K562 (cell line): ENCODE measurements around the gene PDZK1IP1. TPM values are rescaled to one million over a fixed set of nuclear protein-coding genes. Genes with fewer than 3 reads are reported as not detected.
A peak's percentile ranks its signal among the peaks of the same experiment; 100 is the strongest.

Experiments
- ATAC-seq: fragments of 200-7000 bp; cut with Tn5 transposase; 3 replicates; pipeline ENCODE4 v1.9.1; 2020; ENCODE audit warnings: moderate library complexity
- BruUV-seq: library from RNA; stranded (reverse); fragments of 400-500 nt; replicated peaks from 2 replicates; lab custom pipeline; 2021; lab: Mats Ljungman, UMichigan
- CTCF ChIA-PET: fragments of 300-600 bp; formaldehyde crosslinking; extraction: SDS; loops from one replicate; lab custom pipeline; 2021; ENCODE audit warnings: low intra/inter-chr PET ratio; lab: Yijun Ruan, JAX
- POLR2A ChIA-PET: fragments of 300-600, 350-650 bp; sonication (Branson Sonifier 250); formaldehyde crosslinking; extraction: SDS; loops from one replicate; lab custom pipeline; 2021; ENCODE audit warnings: antibody characterized with exemption, inconsistent platforms; lab: Yijun Ruan, JAX
- DNase-seq, 4 experiments: peaks; one replicate each; pipeline versions ENCODE4 v3.0.0 to v3.0.0-alpha.2; 2011 to 2018; ENCODE audit warnings: low spot score in 3 of 4, mixed read lengths in 3 of 4; ENCODE audit errors: extremely low read depth in 1 of 4
- FAIRE-seq: peaks from 2 replicates; lab custom pipeline; 2011; peaks lifted over from hg19 to GRCh38; lab: Jason Lieb, UNC
- H2AFZ ChIP-seq: 2 replicates; pipeline ENCODE4 v1.6.0; 2011; ENCODE audit warnings: low read depth, low read length, control low read depth, inconsistent platforms
- H3K27ac ChIP-seq: fragments of 200-600 bp; 3 replicates; pipeline ENCODE4 v1.8.0; 2011; ENCODE audit warnings: low read depth, mild to moderate bottlenecking, control low read depth, inconsistent platforms, low read length, moderate library complexity, mixed read lengths; ENCODE audit errors: extremely low read depth
- H3K27me3 ChIP-seq, 2 experiments: fragments of 300-600 bp in 1 of 2; 2 replicates in 1 of 2; 3 replicates in 1 of 2; pipeline versions ENCODE4 v1.6.0 to v1.8.0; 2011; ENCODE audit warnings: inconsistent platforms in 2 of 2, low read length in 2 of 2, mild to moderate bottlenecking in 1 of 2, mixed read lengths in 1 of 2, moderate library complexity in 1 of 2; ENCODE audit not compliant: control insufficient read depth in 2 of 2, insufficient read depth in 2 of 2
- H3K36me3 ChIP-seq: fragments of 300-600 bp; 3 replicates; pipeline ENCODE4 v1.8.0; 2011; ENCODE audit warnings: mild to moderate bottlenecking, low read length, inconsistent platforms; ENCODE audit not compliant: control insufficient read depth, insufficient read depth
- H3K4me1 ChIP-seq, 2 experiments: fragments of 200-600 bp in 1 of 2; replicated peaks in 1 of 2; 2 replicates in 1 of 2; 3 replicates in 1 of 2; pipeline versions ENCODE4 v1.5.1 to v1.8.0; 2011; ENCODE audit warnings: inconsistent platforms in 2 of 2, low read length in 2 of 2, mild to moderate bottlenecking in 1 of 2, mixed read lengths in 1 of 2, moderate library complexity in 1 of 2; ENCODE audit not compliant: control insufficient read depth in 2 of 2, insufficient read depth in 2 of 2
- H3K4me2 ChIP-seq: 2 replicates; pipeline ENCODE4 v1.6.1; 2011; ENCODE audit warnings: low read length, control low read depth, inconsistent platforms, mixed read lengths; ENCODE audit not compliant: insufficient read depth
- H3K4me3 ChIP-seq: fragments of 200-600 bp; sonication (generic), shearing (Covaris generic); 2 replicates; pipeline ENCODE4 v1.5.1; 2016; ENCODE audit warnings: control low read depth, inconsistent platforms
- H3K79me2 ChIP-seq: fragments of 200-600 bp; 3 replicates; pipeline ENCODE4 v1.8.0; 2011; ENCODE audit warnings: low read length, inconsistent platforms; ENCODE audit not compliant: control insufficient read depth, insufficient read depth
- H3K9ac ChIP-seq, 2 experiments: 2 replicates each; pipeline versions ENCODE4 v1.6.0 to v1.6.1; 2011; ENCODE audit warnings: low read depth in 2 of 2, low read length in 2 of 2, control low read depth in 1 of 2, inconsistent platforms in 1 of 2, mild to moderate bottlenecking in 1 of 2, mixed read lengths in 1 of 2; ENCODE audit not compliant: insufficient read depth in 1 of 2
- H3K9me1 ChIP-seq: one replicate; pipeline ENCODE4 v1.6.0; 2011; ENCODE audit warnings: inconsistent platforms, mild to moderate bottlenecking, low read length, moderate library complexity; ENCODE audit not compliant: control insufficient read depth, insufficient read depth
- H3K9me3 ChIP-seq: replicated peaks from 2 replicates; pipeline ENCODE4 v1.5.1; 2011; ENCODE audit warnings: low read depth, low read length, inconsistent platforms; ENCODE audit not compliant: control insufficient read depth, insufficient read depth
- H4K20me1 ChIP-seq: replicated peaks from 2 replicates; pipeline ENCODE4 v1.6.1; 2011; ENCODE audit warnings: low read length, inconsistent platforms, mixed read lengths; ENCODE audit not compliant: control insufficient read depth, insufficient read depth
- CSDE1 ChIP-seq, 2 experiments: fragments of 450-650 bp; IDR thresholded peaks; 2 replicates each; pipeline ENCODE4 v1.6.1; 2016; ENCODE audit warnings: mild to moderate bottlenecking in 1 of 2
- HINFP ChIP-seq: fragments of 450-650 bp; conservative IDR thresholded peaks from 2 replicates; pipeline ENCODE4 v1.6.1; 2016; ENCODE audit warnings: missing genetic modification characterization, low read depth, mild to moderate bottlenecking, control low read depth, missing compliant biosample characterization
- POLR2AphosphoS5 ChIP-seq: IDR thresholded peaks from 2 replicates; pipeline ENCODE4 v1.6.1; 2011; ENCODE audit warnings: mild to moderate bottlenecking, low read depth, low read length, moderate library complexity; ENCODE audit not compliant: control insufficient read depth, insufficient read depth
- POLR2H ChIP-seq: IDR thresholded peaks from 2 replicates; pipeline ENCODE4 v1.6.1; 2016; ENCODE audit warnings: missing genetic modification characterization, low read depth, mild to moderate bottlenecking, control low read depth, missing compliant biosample characterization, moderate library complexity
- RBM39 ChIP-seq: fragments of 200-400 bp; formaldehyde crosslinking; optimal IDR thresholded peaks from 2 replicates; pipeline ENCODE3; 2018; ENCODE audit warnings: low read depth, low read length
- SIN3A ChIP-seq, 2 experiments: fragments of 150-350 bp in 1 of 2; IDR thresholded peaks; 2 replicates each; pipeline ENCODE4 v1.6.1; 2011 to 2016; ENCODE audit warnings: borderline replicate concordance in 2 of 2, low read depth in 2 of 2, low read length in 2 of 2, mild to moderate bottlenecking in 2 of 2, moderate library complexity in 2 of 2; ENCODE audit not compliant: control insufficient read depth in 1 of 2
- SP1 ChIP-seq: sonication (generic); formaldehyde crosslinking; IDR thresholded peaks from 2 replicates; pipeline ENCODE4 v1.8.1; 2022; ENCODE audit warnings: mild to moderate bottlenecking, missing genetic modification reagents
- TCF7 ChIP-seq: sonication (generic); IDR thresholded peaks from 2 replicates; pipeline ENCODE4 v1.6.1; 2016; ENCODE audit warnings: antibody characterized with exemption, borderline replicate concordance
- ZNF780A ChIP-seq: fragments of 250-450 bp; sonication (Bioruptor Pico); IDR thresholded peaks from 2 replicates; pipeline ENCODE4 v1.5.0; 2021; ENCODE audit warnings: mild to moderate bottlenecking
- ZSCAN32 ChIP-seq: fragments of 450-650 bp; formaldehyde crosslinking; IDR thresholded peaks from 2 replicates; pipeline ENCODE4 v1.4.0; 2020; ENCODE audit warnings: mild to moderate bottlenecking, moderate library complexity
- WGBS: fragments of 100-300 bp; shearing (Covaris generic); methylation state at CpG from one replicate; pipeline ENCODE4 v1.1.6; 2016; ENCODE audit warnings: low coverage, mixed read lengths; ENCODE audit not compliant: insufficient coverage; ENCODE audit errors: missing lambda C conversion rate; 5-methylcytosine and 5-hydroxymethylcytosine counted together
- in situ Hi-C: fragments of 300-500 bp; cut with MboI; formaldehyde crosslinking; loops from 4 replicates; pipeline ENCODE4 v1.15.0; 2018; ENCODE audit warnings: inconsistent platforms, mixed read lengths
- intact Hi-C: fragments of 100-400 bp; cut with micrococcal nuclease; formaldehyde crosslinking; loops from 2 replicates; pipeline ENCODE4 v1.14.2; 2022
- polyA plus RNA-seq, 8 experiments: library from polyadenylated mRNA; depleted of rRNA in 4 of 8; stranded (reverse) in 5 of 8; unstranded in 3 of 8; fragments of >200 nt; fragmentation: Nextera tagmentation in 2 of 8; fragmentation: Illumina TruSeq in 1 of 8; extraction: Ambion mirVana in 2 of 8; extraction: Trizol in 1 of 8; gene quantifications; 2 replicates each; pipeline versions ENCODE4 v1.2.1 to v1.2.3, GENCODE V29; 2011 to 2014; ENCODE audit warnings: inconsistent platforms in 1 of 8, missing spikeins in 1 of 8
- total RNA-seq, 7 experiments: library from RNA; depleted of rRNA in 6 of 7; stranded (reverse); fragments of >200 nt in 6 of 7; fragmentation: Illumina TruSeq in 2 of 7; extraction: Trizol in 2 of 7; gene quantifications; 2 replicates each; pipeline versions ENCODE4 v1.2.1 to v1.2.3, GENCODE V29; 2011 to 2021; ENCODE audit warnings: low replicate concordance in 1 of 7
- TF ChIP-seq, protein P1 (sequence below): fragments of 450-650 bp; formaldehyde crosslinking; IDR thresholded peaks from 2 replicates; pipeline ENCODE4 v1.4.0; 2022; ENCODE audit warnings: missing genetic modification characterization
- TF ChIP-seq, protein P2 (sequence below), 2 experiments: fragments of 450-650 bp; IDR thresholded peaks; 2 replicates each; pipeline ENCODE4 v1.6.1; 2016
- TF ChIP-seq, protein P3 (sequence below): sonication (generic); formaldehyde crosslinking; IDR thresholded peaks from 2 replicates; pipeline ENCODE4 v1.8.0; 2023; ENCODE audit warnings: mild to moderate bottlenecking, missing genetic modification reagents

Gene PDZK1IP1
- total and polyA plus RNA-seq, 9 of the 15 experiments (the other 6 are each of a cell fraction or from before 2014, with no cell fraction given): 0.17 to 0.68 (median 0.53) TPM; not detected in 2

DNA sequence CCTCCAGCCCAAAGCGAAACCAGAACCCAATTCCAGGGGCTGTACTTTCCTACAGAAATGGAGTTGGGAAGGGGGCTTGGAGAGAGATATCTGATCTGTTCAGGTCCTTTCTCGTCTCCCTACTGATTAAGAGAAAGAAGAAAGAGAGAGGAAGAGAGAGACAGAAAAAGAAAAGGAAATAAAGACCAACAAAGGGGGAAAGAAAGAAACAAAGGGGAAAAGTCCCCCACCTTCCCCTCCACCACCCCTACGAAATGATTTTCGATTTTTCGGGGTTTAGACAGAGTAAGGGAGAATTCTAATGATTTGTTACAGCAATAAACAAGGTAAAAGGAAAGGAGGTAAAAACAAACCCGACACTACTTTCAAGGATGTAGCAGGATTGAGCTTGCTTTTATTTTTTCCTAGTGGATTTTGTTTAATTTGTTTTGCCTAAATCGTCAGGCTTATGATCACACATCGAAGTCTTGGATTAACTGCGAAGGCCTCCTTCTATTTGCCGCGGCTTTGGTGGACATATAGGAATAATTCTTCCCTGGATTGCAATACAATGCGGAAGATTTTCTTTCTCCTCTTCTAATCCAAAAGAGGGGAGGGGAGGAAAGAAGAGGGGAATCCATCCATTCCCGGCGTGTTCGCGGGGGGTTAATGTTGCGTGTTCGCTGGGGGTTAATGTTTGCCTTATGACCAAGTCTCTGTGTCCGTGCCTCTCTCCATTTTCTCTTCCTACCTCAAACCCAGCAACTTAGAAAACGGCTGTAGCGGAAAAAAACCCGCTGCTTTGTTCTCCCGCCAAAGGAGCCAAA is 40.3 kb upstream of the PDZK1IP1 start:
- no TSS peak for BruUV-seq
- CTCF ChIA-PET: no interaction called here
- intact Hi-C loops: loop anchor here (1.0 to 5.0 kb wide), 5 partner anchors 17 to 102 kb away; partner anchors contain the start of genes CMPK1 and STIL
- TF ChIP-seq, protein P1, sequence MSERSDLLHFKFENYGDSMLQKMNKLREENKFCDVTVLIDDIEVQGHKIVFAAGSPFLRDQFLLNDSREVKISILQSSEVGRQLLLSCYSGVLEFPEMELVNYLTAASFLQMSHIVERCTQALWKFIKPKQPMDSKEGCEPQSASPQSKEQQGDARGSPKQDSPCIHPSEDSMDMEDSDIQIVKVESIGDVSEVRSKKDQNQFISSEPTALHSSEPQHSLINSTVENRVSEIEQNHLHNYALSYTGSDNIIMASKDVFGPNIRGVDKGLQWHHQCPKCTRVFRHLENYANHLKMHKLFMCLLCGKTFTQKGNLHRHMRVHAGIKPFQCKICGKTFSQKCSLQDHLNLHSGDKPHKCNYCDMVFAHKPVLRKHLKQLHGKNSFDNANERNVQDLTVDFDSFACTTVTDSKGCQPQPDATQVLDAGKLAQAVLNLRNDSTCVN (CRISPR knock-in tag): peak; percentile 26; the same call in 1 of the 2 replicates
- TF ChIP-seq POLR2H (tag) (0 out of 2 replicates have a peak, but pooled peaks have one; percentile 8), SIN3A (IDR thresholded peaks at IDR 0.05; ENCODE audit: borderline replicate concordance in 2 of 2, control insufficient read depth in 1 of 2, low read depth in 2 of 2, low read length in 2 of 2) (0 out of 4 replicates have a peak, but pooled peaks of 1 of the 2 experiments have one; percentile 23), SP1 (CRISPR knock-in tag) (0 out of 2 replicates have a peak, but pooled peaks have one; percentile 1), ZSCAN32 (CRISPR knock-in tag) (no peak), TCF7 (no peak), HINFP (tag) (0 out of 2 replicates have a peak, but pooled peaks have one; percentile 13), ZNF780A (no peak), RBM39 (peak; percentile 12), CSDE1 (IDR thresholded peaks at IDR 0.05) (0 out of 4 replicates have a peak, but pooled peaks of 1 of the 2 experiments have one; percentile 47), POLR2AphosphoS5 (no peak)
- TF ChIP-seq, protein P2, sequence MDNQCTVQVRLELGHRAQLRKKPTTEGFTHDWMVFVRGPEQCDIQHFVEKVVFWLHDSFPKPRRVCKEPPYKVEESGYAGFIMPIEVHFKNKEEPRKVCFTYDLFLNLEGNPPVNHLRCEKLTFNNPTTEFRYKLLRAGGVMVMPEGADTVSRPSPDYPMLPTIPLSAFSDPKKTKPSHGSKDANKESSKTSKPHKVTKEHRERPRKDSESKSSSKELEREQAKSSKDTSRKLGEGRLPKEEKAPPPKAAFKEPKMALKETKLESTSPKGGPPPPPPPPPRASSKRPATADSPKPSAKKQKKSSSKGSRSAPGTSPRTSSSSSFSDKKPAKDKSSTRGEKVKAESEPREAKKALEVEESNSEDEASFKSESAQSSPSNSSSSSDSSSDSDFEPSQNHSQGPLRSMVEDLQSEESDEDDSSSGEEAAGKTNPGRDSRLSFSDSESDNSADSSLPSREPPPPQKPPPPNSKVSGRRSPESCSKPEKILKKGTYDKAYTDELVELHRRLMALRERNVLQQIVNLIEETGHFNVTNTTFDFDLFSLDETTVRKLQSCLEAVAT (IDR thresholded peaks at IDR 0.05): peak in 1 of 2 experiments; percentile 42; a peak in 1 of 4 replicates
- TF ChIP-seq, protein P3, sequence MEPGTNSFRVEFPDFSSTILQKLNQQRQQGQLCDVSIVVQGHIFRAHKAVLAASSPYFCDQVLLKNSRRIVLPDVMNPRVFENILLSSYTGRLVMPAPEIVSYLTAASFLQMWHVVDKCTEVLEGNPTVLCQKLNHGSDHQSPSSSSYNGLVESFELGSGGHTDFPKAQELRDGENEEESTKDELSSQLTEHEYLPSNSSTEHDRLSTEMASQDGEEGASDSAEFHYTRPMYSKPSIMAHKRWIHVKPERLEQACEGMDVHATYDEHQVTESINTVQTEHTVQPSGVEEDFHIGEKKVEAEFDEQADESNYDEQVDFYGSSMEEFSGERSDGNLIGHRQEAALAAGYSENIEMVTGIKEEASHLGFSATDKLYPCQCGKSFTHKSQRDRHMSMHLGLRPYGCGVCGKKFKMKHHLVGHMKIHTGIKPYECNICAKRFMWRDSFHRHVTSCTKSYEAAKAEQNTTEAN (CRISPR knock-in tag): 0 out of 2 replicates have a peak, but pooled peaks have one; percentile 7

More for the DNA sequence above, 40.3 kb upstream of the PDZK1IP1 start:
- FAIRE-seq (no peak), DNase-seq (no peak), ATAC-seq (no peak)
- H3K9me3 ChIP-seq: no peaks in the 10 kb centered on the region
- H3K27me3 ChIP-seq: no peaks in the 10 kb centered on the region
- H3K9ac ChIP-seq: peak overlapping the region; percentile 99 to 100
- H3K4me1 ChIP-seq: peaks cover 41 to 42% of the 10 kb centered on the region in 2 experiments
- in situ Hi-C loops: no loop called here
- H3K79me2 ChIP-seq: peaks cover 67% of the 10 kb centered on the region
- H3K4me3 ChIP-seq: peak overlapping the region; percentile 62
- POLR2A ChIA-PET: interaction anchor here (0.5 to 5.2 kb wide), 15 partner anchors 9 to 772 kb away, joined by 3 to 80 read pairs (median 4); partner anchors contain the start of genes CMPK1, PDZK1IP1 and STIL
- H3K4me2 ChIP-seq: peak overlapping the region; percentile 93
- H3K27ac ChIP-seq: peak overlapping the region; percentile 97
- H4K20me1 ChIP-seq: no peaks in the 10 kb centered on the region; the same call in 1 of the 2 replicates
- peaks cover 26% of the 10 kb centered on the region for H3K36me3 ChIP-seq
- under 1% methylated on average over 23 of the region's 23 CpGs for WGBS
- peaks cover 10% of the 10 kb centered on the region for H3K9me1 ChIP-seq
- no peak overlapping the region for H2AFZ ChIP-seq
